ENCODE measurements around the gene PPP2R2C.

PPP2R2C gene

GRCh38 chr4:6422105-6422504 lies 50.3 kb downstream of the PPP2R2C start:
- DNase-seq: no peak

GRCh38 chr4:6421397-6421796 lies 51.0 kb downstream of the PPP2R2C start:
- DNase-seq: no peak

GRCh38 chr4:6420972-6421371 lies 51.4 kb downstream of the PPP2R2C start:
- DNase-seq: no peak

GRCh38 chr4:6420036-6420435 lies 52.4 kb downstream of the PPP2R2C start:
- DNase-seq: no peak

- no peak for DNase-seq
Observed at GRCh38 chr4:6419452-6420028, 52.9 kb downstream of the PPP2R2C start.

GRCh38 chr4:6418193-6418755 lies 54.1 kb downstream of the PPP2R2C start:
- no peak for DNase-seq

- DNase-seq: no peak
Observed at GRCh38 chr4:6417516-6418050, 54.8 kb downstream of the PPP2R2C start.

- no peak for DNase-seq
Observed at GRCh38 chr4:6416518-6417286, 55.7 kb downstream of the PPP2R2C start.

GRCh38 chr4:6415031-6415705 lies 57.2 kb downstream of the PPP2R2C start:
- DNase-seq: no peak

GRCh38 chr4:6414578-6414977 lies 57.8 kb downstream of the PPP2R2C start:
- DNase-seq: no peak

- DNase-seq: no peak
Observed at GRCh38 chr4:6410664-6411063, 61.8 kb downstream of the PPP2R2C start.

GRCh38 chr4:6410068-6410467 lies 62.3 kb downstream of the PPP2R2C start:
- DNase-seq: no peak

GRCh38 chr4:6409381-6409780 lies 63.0 kb downstream of the PPP2R2C start:
- DNase-seq: no peak

- DNase-seq: no peak
Observed at GRCh38 chr4:6408263-6408662, 64.2 kb downstream of the PPP2R2C start.

- no peak for DNase-seq
Observed at GRCh38 chr4:6405397-6405706, 67.1 kb downstream of the PPP2R2C start.

- DNase-seq: no peak
Observed at GRCh38 chr4:6404611-6405396, 67.6 kb downstream of the PPP2R2C start.

GRCh38 chr4:6403400-6403685 lies 69.1 kb downstream of the PPP2R2C start:
- DNase-seq: no peak

- DNase-seq: no peak
Observed at GRCh38 chr4:6402566-6403399, 69.6 kb downstream of the PPP2R2C start.

- DNase-seq: no peak
Observed at GRCh38 chr4:6401797-6402196, 70.6 kb downstream of the PPP2R2C start.

GRCh38 chr4:6396696-6397236 lies 75.6 kb downstream of the PPP2R2C start:
- no peak for DNase-seq

- no peak for DNase-seq
Observed at GRCh38 chr4:6395466-6396228, 76.8 kb downstream of the PPP2R2C start.

All from CD4-positive, alpha-beta T cell treated with Interferon alpha-2 for 1 hour (primary cell).